Activated naive CD4-positive, alpha-beta T cell treated with anti-CD3 and anti-CD28 coated beads, Interleukin-2, amount 50 U/mL, for 16 hours (primary cell): ENCODE measurements around the gene PPP1R3F.

ENCODE experiments used
- DNase-seq: peaks from one replicate; pipeline ENCODE4 v3.0.0-alpha.2; 2020

The PPP1R3F gene

DNA sequence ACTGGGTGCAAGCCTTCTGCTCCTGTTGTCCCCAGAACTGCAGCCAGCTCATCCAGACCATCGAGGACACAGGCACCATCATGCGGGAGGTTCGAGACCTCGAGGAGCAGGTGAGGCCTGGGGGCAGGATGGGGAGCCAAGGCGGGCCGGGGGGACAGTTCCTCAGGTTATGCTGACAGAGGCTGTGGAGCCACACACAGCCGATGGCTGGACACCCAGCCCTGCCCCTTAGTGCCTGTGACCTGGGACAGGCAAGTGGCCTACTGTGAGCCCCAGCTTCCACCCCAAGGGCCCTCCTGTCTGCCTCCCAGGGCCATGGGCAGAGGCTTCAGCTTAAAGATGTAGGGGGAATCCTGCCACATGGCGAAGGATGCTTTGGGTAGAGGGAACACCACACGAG, 20.0 kb upstream of the PPP1R3F start:
- DNase-seq: no peak

DNA sequence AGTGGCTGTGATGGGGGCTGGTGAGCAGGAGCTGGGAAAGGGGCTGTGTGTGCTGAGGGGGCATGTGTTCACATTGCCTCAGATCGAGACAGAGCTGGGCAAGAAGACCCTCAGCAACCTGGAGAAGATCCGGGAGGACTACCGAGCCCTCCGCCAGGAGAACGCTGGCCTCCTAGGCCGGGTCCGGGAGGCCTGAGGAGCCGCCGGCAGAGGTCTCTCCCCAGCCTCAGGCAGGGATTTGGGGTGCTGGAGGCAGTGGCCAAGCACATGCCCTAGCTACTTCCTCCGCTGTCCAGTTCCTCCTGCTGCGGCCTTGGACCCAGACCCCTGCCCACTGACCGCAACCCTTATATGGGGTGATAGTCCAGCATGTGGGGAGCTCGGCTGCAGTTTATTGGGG, 19.5 kb upstream of the PPP1R3F start:
- no peak for DNase-seq

DNA sequence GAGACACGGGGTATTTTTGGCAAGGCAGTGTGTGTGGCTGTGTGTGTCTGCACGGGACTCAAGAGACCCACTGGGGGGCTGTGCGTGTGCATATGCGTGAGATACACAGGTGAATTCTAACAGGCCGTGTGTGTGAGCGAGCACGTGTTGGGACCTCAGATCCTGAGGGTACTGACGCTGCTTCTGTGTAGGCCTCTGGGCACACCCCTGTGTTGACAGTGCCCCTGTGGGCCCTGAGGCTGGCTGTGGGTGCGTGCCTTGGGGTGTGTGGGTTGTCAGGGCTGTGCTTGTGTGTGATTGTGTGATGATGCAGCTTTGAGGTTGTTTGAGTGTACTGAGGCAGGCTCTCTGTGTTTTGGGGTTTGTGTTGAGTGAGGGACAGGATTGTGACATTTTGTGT, 19.0 kb upstream of the PPP1R3F start:
- no peak for DNase-seq

DNA sequence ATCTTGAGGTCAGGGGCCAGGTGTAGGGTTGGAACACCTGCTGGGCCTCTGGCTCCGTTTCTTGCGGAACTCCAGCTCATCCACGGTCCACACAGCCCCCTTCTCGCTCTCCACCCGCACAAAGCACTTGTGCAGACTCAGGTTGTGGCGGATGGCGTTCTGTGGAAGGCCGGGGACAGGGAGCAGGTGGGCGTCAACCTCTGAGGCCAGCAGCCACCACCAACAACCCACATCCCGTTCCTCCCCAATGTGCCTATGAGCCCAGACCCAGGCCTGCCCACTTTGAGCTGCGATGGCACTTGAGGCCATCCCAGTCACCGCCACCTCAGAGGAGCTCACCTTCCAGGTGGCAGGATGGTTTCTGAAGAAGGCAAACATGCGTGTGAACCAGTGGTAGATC, 18.3 kb upstream of the PPP1R3F start:
- no peak for DNase-seq

DNA sequence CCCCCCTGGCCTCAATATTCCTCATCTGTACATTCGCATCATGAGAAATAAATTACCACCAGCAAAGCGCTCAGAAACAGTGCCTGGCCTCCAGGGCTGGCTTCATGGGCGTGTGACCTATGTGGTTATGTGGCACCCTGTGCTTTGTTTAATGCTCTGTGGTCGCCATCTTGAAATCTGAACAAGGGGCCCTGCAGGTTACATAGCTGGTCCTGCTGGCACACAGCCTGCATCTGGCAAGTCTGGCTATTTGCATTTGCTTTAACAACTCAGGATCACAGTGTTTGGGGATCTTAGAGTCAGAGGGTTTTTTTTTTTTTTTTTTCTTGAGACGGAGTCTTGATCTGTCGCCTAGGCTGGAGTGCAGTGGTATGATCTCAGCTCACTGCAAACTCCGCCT, 15.0 kb upstream of the PPP1R3F start:
- no peak for DNase-seq

DNA sequence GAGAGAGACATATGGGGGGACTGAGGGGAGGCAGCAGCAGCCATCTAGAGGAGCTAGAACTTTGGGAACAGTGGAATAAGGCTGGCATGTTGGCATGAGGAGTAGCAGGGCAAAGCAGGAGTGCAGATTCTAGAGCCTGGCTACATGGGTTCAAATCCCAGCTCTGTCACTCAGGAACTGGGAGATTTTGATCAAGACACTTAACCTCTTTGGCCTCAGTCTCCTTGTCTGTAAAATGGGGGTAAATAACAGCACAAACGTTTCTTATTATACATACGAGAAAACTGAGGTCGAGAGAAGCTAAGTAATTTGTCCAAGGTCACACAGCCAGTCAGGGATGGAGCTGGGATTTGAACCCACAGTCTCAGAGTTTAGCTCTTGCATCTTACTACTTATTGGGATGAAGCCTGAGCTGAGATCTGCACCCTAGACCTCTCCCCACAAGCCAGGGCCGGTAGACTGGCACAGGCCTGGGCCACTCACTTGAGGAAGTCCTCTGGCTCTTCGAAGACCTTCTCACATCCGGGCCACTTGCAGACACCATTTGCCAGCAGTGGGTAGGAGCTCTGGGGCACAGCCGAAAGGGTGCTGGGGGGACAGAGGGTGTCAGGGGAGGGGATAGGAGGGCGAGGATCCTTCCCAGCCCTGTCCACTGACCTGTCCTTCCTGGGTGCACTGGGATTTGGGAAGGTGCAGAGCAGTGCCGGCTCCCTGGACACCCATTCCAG, 13.2 kb upstream of the PPP1R3F start:
- no peak for DNase-seq

DNA sequence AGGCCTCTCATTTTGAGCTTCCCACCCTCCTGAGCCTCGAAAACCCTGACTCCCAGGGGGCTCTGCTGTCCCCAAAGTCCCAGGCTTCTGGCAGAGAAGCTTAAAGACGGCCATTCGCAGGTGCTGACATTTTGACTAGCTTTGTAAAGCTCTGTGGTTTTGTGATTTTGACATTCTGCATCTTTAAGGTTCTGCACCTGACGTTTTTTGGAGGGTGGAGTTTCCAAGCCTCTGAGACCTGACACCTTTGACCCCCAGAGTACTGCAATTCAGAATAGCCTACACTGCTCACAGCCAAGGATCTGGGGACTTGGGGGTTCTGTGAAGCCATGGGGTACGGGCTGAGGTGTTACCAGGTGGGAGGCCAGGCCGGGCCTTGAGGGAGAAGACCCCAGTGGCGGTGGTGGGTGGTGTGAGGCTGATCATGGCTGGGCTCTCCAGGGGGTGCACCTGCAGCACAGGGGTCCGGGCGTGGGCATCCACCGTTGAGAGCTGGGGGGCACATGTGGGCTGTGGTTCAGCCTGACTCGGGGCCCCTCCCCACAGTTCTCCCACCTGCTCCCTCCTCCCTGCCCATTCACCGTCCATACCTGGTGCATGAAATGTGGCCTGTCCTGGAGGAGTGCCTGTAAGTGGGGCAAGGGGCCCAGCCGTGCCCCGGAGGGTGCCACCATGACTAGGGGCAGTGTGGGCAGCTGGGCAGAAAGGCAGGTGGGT, 12.4 kb upstream of the PPP1R3F start:
- no peak for DNase-seq

DNA sequence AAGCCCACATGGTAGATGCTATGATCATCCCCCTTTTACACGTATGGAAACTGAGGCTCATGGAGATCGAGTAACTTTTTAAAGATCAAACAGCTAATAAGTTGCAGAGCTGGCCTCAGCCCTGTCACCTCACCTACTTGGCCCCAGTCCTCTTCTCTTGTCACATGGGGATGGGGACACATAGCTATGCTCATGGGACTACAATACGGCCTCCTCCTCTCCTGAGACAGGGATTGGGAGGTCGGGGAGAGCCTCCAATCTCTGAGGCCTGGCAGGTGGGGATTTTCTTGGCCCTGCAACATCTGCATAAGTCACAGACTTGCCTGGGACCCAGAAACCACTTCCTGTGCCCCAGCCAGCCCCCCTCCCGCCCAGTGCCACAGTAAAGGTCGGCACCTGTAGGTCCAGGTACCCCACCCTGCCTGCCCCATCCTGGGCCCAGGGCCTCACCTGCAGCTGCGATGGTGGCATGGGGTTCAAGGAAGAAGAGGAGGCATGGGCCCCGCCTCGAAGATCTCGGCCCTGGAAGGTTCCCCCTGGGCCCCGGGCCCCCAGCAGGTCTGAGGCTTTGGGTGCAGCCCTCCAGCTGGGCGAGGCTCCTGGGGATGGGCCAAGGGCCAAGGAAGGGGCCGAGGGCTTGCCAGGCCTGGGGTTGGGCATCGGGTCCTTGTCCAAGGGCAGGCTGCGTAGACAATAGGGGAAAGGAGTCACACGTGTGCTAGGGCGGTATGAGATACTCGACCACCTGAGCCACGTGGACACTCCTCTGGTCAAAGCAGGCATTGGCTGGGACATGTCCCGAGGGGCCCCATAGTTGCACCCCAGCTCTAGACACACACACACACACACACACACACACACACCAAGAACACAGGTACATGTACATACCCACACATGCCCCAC, 11.5 kb upstream of the PPP1R3F start:
- no peak for DNase-seq

DNA sequence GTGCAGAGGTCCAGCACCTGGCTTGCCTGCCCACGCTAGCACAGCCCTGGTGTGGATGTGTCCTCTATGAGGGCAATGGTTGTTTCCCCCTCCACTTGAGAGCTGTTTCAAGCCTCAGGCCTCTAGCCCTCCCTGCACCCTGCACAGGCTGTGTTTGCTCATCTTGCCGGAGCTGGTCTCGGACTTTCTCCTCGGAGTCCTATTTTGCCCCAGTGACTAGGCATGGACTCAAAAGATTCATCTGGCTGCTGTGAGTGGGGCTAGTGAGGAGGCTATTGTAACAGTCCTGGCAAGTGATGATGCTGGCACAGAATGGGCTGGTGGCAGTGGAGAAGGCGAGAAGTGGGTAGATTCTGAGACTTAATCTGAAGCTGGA, 10.9 kb upstream of the PPP1R3F start:
- no peak for DNase-seq

DNA sequence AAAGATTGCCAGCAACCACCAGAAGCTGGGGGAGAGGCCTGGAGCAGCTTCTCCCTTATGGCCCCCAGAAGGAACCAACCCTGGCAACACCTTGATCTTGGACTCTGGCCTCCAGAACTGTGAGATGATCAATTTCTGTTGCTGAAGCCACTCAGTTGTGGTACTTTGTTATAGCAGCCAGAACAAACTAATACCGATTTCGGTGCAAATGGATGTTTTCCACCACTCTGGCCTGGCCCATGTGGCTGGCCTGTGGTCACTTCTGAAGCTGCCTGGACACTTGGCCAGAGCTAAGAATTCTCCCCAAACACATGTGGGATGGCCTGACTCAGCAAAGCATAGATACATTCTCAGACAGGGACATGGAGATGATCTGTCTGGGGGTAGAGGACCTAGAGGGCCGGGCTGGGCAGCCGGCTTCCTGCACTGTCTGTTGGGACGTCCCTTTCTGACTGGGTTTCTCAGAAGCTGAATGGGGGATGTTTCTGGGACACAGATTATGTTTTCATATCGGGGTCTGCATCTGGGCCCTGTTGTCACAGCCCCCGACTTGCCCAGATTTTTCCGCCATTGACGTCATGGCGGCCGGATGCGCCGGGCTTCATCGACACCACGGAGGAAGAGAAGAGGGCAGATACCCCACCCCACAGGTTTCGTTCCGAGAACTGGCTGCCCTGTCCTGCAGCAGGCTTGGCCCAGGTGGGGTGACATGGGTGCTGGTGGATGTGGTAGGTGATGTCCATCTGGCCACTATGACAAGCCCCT, 9.2 kb upstream of the PPP1R3F start:
- no peak for DNase-seq

DNA sequence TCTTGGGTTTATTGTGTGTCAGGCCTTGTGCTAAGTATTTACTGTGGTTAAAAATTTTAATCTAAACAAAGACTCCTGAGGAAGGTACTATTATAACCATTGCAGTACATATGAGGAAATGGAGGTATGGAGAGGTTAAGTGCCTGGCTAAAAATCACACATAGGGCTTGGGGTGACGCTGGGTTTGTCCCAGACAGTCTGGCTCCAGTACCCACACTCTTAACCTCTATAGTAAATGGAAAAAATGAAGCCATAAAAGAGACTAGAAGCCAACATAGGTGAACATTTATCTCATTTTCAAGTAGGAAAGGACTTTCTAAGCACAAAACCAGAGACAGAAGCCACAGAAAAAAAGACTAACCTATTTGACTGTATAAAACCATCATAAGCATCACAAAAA, 7.0 kb upstream of the PPP1R3F start:
- no peak for DNase-seq

DNA sequence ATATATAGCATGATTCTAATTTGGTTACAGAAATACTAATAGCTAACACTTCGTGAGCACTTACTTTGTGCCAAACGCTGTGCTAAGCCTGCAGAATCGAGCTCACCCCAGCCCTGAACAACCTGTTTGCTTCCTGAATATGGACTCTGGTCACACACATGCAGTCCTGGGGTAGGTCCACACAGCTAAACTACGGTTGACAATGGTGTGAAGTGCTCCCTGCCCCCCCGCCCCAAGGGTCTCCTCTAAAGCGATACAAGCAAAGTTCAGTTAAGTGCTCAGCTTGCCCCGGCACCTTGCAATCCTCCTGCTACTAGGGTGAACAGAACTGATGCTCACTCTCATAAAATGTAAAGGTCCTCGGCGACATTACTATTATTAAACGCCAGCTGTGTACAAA, 6.0 kb upstream of the PPP1R3F start:
- no peak for DNase-seq

DNA sequence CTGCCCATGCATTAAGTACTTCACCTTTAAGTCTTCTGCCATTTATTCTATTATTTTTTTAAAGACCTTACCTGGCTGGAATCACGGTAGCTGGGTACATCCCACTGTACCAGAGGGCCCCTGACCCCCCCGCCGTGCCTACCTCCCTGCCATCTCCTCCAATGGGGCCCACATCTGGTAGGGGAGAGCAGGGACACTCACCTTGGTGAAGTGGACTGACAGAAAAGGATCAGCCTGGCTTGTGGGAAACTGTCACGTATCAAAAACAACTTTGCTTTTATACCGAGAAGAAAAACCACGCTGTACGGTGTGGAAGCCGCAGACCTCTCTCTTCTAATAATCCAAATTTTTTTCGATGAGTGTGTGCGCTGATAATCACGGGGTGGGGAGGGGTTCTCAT, 5.1 kb upstream of the PPP1R3F start, which contains the start of gene FOXP3:
Gene FOXP3 (minus strand): TSS at position 251 of the 400 bp plus-strand sequence. CDS start 6,205 bp downstream, outside the sequence.
- no peak for DNase-seq

DNA sequence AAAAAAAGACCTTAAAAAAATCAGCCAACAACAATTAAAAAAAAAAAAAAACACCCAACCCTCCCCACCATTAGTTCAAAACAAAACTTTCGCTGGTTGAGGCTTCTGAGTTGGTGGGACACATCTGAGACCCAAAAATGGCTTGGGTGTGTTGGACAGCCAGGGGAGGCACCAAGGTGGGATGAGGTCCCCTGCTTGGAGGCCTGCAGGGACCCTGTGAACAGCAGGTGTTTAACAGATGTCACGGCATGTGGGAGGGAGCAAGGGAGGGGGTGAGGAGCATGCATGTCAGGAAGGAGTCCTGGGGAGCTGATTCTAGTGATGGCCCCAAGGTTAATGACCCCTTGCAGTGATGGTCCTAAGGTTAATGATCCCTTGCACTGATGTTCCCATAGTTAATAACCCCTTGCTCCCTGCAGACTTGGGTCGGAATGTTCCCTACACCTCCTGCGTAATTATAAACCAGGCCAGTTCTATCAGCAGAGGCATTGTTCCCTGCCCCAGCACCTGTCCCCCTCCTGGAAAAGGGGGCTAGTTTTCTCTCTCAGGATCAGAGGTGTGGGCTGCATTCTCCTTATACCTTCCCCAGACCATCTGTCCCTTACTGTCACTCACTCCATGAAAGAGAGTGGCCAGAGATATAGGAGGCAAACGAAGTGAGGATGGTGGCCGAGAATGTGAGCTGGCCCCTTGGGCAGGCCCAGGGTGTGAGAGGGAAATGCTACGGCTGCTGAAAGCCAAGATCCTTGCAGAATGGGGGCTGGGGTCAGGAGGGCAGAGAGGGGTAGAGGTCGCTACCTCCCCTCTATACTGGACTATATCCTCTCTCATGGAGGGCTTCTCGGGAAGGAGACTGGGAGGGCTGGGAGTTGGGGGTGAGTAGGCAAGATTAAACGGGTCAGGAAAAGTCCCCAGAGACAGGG, 2.8 kb upstream of the PPP1R3F start:
- no peak for DNase-seq

DNA sequence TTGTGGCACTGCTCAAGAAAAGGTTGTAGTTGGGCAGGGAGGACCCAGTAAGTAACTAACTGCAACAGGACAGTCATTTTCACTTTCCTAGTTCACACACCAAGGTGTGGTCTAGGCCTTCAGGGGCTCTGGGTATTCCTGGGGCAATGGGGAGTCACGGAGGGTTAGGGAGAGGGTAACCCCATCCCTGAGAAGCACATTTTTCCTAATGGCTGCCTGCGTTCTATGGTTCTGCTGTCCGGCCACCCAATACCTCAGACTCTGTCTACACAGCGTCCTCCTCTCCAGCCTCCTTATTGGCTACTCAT, 937 bp upstream of the PPP1R3F start:
- no peak for DNase-seq

DNA sequence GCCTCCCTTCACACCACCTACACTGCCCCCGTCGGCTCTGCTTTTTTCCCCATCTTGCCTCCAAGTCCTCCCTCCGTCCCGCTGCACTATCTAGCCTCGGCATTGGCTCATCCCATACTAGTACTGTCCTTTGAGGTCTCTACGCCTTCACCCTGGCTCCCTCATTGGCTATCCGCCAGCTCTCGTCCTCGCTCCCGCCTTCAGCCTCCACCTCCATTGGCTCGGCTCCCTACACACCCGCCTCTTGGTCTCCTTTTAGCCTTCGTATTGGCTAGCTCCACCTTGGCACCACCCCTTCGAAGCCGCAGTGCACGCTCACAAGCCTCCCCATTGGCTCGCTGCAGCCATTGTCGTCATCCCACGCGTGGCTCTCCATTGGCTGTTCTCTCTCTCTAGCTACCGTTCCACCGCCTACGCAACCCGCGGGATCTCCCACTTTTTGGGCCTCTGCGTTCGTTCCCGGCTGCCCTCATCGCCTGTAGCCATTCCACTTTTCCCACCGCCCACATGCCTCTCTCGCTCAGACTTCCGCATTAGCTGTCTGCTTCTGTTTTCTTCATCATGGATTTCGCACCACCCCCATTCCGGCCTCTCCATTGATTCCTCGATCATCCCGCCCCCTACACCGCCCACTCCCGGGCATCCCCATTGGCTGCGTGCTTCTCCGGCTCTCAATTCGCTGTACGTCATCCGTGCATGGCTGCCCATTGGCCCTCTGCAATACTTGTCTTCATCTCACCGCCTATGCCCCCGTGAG, 405 bp upstream of the PPP1R3F start:
- peak; percentile 96 for DNase-seq

DNA sequence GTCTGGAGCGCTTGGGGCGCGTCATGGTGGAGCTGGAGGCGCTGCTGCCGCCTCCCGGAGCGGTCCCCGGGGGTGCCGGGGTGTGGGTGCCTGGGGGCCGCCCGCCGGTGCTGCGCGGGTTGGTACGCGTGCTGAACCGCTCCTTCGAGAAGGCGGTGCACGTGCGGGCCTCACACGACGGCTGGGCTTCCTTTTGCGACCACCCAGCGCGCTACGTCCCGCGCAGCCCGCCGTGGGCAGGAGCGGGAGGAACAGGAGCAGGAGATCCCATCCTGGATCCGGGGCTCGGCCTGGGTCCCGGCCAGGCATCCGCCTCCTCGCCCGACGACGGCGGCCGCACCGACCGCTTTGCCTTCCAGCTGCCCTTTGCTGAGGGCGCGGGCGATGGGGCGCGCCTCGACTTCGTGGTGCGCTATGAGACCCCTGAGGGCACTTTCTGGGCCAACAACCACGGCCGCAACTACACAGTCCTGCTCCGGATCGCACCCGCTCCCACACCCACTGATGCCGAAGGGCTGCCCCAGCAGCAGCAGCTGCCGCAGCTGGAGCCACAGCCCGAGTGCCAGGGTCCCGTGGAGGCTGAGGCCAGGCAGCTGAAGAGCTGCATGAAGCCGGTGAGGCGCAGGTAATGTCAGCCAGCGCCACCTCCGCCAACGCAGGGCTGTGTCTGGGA, 792 bp downstream of the PPP1R3F start:
- no peak for DNase-seq

DNA sequence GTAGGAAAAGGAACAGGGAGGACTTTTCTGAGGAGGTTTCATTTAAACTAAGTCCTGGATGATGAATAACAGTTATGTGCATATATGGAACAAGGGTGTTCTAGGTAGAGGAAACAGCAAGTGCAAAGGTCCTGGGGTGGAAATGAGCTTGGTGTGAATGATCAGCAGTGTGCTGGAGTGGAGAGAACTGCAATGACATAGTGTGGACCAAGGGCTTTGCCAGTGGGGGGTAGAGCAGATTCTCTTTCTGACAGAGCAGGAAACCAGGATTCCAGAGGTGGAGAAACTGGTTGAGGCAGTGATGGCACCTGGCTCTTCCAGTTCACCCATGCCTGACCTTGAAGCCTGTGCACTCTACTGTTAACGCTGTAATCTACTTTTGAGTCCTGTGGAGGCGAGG, 1.7 kb downstream of the PPP1R3F start:
- DNase-seq: no peak

DNA sequence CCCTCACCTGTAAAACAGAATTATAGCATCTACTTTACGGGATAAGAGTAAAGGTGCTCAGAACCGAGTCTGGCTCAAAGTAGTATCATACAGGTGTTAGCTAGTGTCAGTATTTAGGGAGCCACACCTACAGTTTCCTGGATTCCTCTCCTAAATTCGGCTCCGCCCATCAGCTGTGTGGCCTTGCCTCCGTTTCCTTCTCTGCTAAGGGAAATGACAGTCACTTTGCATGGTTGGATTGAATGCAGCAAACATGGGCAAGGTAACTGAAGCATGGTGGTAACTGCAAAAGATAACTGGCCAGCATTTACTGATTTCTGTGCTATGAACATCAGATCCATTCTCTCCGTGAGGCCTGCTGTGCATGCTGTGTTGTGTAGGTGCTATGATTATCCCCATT, 2.8 kb downstream of the PPP1R3F start:
- DNase-seq: no peak

DNA sequence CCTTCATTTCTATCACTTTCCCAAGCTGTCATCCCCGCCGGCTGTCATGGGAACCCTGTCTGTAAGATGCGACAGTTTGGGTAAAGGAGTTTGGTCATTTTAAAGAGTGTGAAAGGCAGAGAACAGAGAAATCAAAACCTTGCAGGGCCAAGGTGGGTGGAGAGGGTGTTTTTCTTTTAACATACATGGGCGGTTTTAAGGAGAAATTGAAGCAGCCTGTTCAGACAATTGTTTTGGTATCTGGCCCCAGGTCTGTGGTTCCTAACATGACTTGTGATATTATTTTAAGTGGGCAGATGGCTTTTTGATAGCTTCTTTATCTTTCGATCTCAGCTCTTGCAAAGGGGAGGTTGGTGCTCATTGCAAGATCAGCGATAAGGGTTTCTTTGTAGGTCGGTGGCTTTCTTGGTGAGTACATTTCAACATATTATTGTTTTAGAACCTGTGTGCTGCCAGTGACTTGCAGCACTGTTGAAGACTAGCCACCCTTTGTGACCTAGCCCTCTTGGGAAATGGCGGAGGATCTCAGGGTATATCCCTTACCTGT, 3.7 kb downstream of the PPP1R3F start:
- no peak for DNase-seq
